ENCODE data around the gene RAMP3.

The RAMP3 gene

DNA sequence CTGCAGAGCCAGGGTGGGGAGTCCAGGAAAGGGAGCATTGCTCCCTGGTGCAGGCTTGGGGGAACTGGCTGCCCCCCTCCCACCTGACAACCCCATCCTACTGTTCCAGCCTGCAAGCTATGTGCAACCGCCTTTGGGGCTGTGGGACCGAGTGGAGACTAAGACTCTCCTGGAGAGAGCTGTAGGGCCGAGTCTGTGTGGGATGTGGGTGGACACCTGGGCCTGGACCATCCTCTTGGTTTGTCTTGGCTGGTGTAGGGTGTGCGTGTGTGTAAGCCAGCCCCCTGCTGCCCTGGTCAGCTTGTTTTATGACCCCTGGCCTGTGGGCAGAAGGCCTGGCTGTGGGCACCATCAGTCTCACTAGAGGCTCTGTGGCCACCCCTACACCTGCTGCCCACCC, 1.6 kb upstream of the RAMP3 start:
- Histone ChIP-seq H3K4me2 (ENCODE audit: low read length) (no peak overlapping the region), H3K18ac (ENCODE audit: low read length) (no peak overlapping the region), H3K4me3 (ENCODE audit: low read length) (no peak overlapping the region), H3K23ac (ENCODE audit: low read length) (no peak overlapping the region), H3K27ac (ENCODE audit: low read depth, low read length) (no peak overlapping the region), H2BK120ac (ENCODE audit: low read depth, low read length) (no peak overlapping the region), H2AK5ac (ENCODE audit: low read length) (no peak overlapping the region), H4K8ac (ENCODE audit: low read depth, low read length) (no peak overlapping the region), H2BK15ac (replicated peaks; ENCODE audit: low read depth) (no peak overlapping the region), H2BK5ac (ENCODE audit: low read length) (no peak overlapping the region), H3K79me2 (ENCODE audit: control insufficient read depth, insufficient read depth, low read length) (no peaks in the 10 kb centered on the region), H3K27me3 (ENCODE audit: insufficient read depth, low read length, poor library complexity) (peaks cover 7% of the 10 kb centered on the region), H3K79me1 (ENCODE audit: low read length) (no peaks in the 10 kb centered on the region), H3K36me3 (ENCODE audit: control insufficient read depth, insufficient read depth, low read length) (no peaks in the 10 kb centered on the region), H3K4ac (ENCODE audit: low read depth, low read length) (no peak overlapping the region), H3K56ac (ENCODE audit: low read length) (no peak overlapping the region), H3K9ac (ENCODE audit: low read length) (no peak overlapping the region), H3K4me1 (ENCODE audit: control insufficient read depth, low read depth, low read length) (no peaks in the 10 kb centered on the region), H4K5ac (ENCODE audit: low read length) (no peak overlapping the region)
- no peak for DNase-seq
- whole genome bisulfite sequencing (ENCODE audit: extremely low coverage, insufficient coverage, low lambda C conversion rate) = no CpG with 5 or more reads among the region's 4 CpGs

DNA sequence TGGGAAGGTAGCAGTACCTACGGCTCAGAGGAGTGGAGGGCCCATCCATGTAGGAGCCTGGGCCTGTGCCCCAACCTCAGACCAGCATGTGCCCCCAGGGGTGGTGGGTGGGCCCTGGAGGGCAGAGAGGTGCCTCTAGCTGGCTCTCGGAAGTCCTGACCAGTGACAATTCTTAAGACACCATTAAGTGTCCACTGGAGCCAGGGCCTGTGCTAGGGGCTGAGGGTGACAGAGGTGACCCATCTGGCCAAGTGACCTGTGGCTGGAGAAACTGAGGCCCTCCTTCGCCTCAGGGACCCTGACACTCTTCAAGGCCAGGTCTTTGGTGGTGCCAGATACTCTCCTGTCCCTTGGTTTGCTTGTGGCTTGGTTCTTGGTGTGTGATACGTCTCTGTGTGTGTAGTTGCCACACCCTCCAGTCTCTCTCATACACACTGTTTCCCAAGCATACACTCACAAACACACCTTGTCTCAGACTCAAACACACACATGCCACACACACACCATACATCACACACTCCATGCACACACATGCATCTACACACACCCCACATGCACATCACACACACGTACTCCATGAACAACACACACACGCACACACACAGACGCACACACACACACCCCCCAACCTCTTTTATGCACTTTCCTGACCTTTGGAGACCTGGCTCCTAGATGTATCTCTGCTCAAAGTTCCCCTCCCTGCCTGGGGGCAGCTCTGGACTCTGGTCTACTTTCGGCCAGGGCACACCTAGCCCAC, 897 bp upstream of the RAMP3 start:
- Histone ChIP-seq H3K79me2 (ENCODE audit: control insufficient read depth, insufficient read depth, low read length) (no peaks in the 10 kb centered on the region), H3K4ac (ENCODE audit: low read depth, low read length) (no peak overlapping the region), H4K5ac (ENCODE audit: low read length) (no peak overlapping the region), H3K23ac (ENCODE audit: low read length) (peak overlapping the region; percentile 6), H3K27ac (ENCODE audit: low read depth, low read length) (no peak overlapping the region), H3K36me3 (ENCODE audit: control insufficient read depth, insufficient read depth, low read length) (no peaks in the 10 kb centered on the region), H2AK5ac (ENCODE audit: low read length) (no peak overlapping the region), H2BK5ac (ENCODE audit: low read length) (no peak overlapping the region), H3K27me3 (ENCODE audit: insufficient read depth, low read length, poor library complexity) (peaks cover 7% of the 10 kb centered on the region), H2BK120ac (ENCODE audit: low read depth, low read length) (no peak overlapping the region), H3K4me1 (ENCODE audit: control insufficient read depth, low read depth, low read length) (no peaks in the 10 kb centered on the region), H3K4me2 (ENCODE audit: low read length) (no peak overlapping the region), H3K4me3 (ENCODE audit: low read length) (no peak overlapping the region), H3K79me1 (ENCODE audit: low read length) (no peaks in the 10 kb centered on the region), H3K56ac (ENCODE audit: low read length) (peak overlapping the region; percentile 60), H3K18ac (ENCODE audit: low read length) (no peak overlapping the region), H2BK15ac (replicated peaks; ENCODE audit: low read depth) (no peak overlapping the region), H3K9ac (ENCODE audit: low read length) (no peak overlapping the region), H4K8ac (ENCODE audit: low read depth, low read length) (no peak overlapping the region)
- DNase-seq = no peak
- no CpG with 5 or more reads among the region's 8 CpGs for WGBS (ENCODE audit: extremely low coverage, insufficient coverage, low lambda C conversion rate)

- H3K4me3 ChIP-seq (ENCODE audit: low read length) = peak overlapping the region; percentile 30
- no peak for DNase-seq
- peak overlapping the region; percentile 60 for H3K56ac ChIP-seq (ENCODE audit: low read length)
- no peak overlapping the region for H3K4ac ChIP-seq (ENCODE audit: low read depth, low read length)
- no peaks in the 10 kb centered on the region for H3K79me2 ChIP-seq (ENCODE audit: control insufficient read depth, insufficient read depth, low read length)
- no peak overlapping the region for H3K23ac ChIP-seq (ENCODE audit: low read length)
- H3K79me1 ChIP-seq (ENCODE audit: low read length) = no peaks in the 10 kb centered on the region
- H2BK5ac ChIP-seq (ENCODE audit: low read length) = no peak overlapping the region
- H3K27ac ChIP-seq (ENCODE audit: low read depth, low read length) = no peak overlapping the region
- no CpG with 5 or more reads among the region's 14 CpGs for WGBS (ENCODE audit: extremely low coverage, insufficient coverage, low lambda C conversion rate)
- H2BK15ac ChIP-seq (replicated peaks; ENCODE audit: low read depth) = no peak overlapping the region
- peak overlapping the region; percentile 42 for H3K4me2 ChIP-seq (ENCODE audit: low read length)
- H3K36me3 ChIP-seq (ENCODE audit: control insufficient read depth, insufficient read depth, low read length) = no peaks in the 10 kb centered on the region
- H4K8ac ChIP-seq (ENCODE audit: low read depth, low read length) = no peak overlapping the region
- H2BK120ac ChIP-seq (ENCODE audit: low read depth, low read length) = no peak overlapping the region
- no peak overlapping the region for H3K18ac ChIP-seq (ENCODE audit: low read length)
- H3K27me3 ChIP-seq (ENCODE audit: insufficient read depth, low read length, poor library complexity) = peaks cover 7% of the 10 kb centered on the region
- peak overlapping the region; percentile 34 for H3K9ac ChIP-seq (ENCODE audit: low read length)
- no peaks in the 10 kb centered on the region for H3K4me1 ChIP-seq (ENCODE audit: control insufficient read depth, low read depth, low read length)
- H2AK5ac ChIP-seq (ENCODE audit: low read length) = no peak overlapping the region
- no peak overlapping the region for H4K5ac ChIP-seq (ENCODE audit: low read length)
Measured at GRCh38 chr7:45157286-45157652, 322 bp upstream of the RAMP3 start.

DNA sequence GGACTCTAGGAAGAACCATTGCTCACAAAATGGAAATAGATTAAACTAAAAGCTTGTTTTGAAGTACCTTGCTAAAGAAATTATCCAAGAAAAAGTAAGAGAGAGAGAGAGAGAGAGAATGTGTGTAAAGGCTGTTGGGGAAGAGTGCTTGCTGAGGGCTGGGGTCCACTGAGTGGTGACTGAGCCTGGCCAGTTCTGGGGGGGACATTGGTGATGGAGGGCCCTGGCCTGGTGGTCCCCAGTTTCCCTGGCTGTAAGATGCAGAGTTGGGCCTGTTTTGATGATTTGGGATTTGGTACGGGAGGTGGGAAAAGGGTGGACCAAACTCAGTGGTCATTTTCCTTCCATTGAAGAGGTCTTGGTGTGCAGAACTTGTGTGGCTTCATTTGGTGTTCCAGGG, 880 bp downstream of the RAMP3 start:
- no peak overlapping the region for H2BK120ac ChIP-seq (ENCODE audit: low read depth, low read length)
- H2AK5ac ChIP-seq (ENCODE audit: low read length) = no peak overlapping the region
- H3K27ac ChIP-seq (ENCODE audit: low read depth, low read length) = no peak overlapping the region
- H3K4me2 ChIP-seq (ENCODE audit: low read length) = no peak overlapping the region
- H3K4me1 ChIP-seq (ENCODE audit: control insufficient read depth, low read depth, low read length) = no peaks in the 10 kb centered on the region
- H3K23ac ChIP-seq (ENCODE audit: low read length) = no peak overlapping the region
- no peaks in the 10 kb centered on the region for H3K36me3 ChIP-seq (ENCODE audit: control insufficient read depth, insufficient read depth, low read length)
- no peak overlapping the region for H2BK5ac ChIP-seq (ENCODE audit: low read length)
- H3K9ac ChIP-seq (ENCODE audit: low read length) = no peak overlapping the region
- H4K5ac ChIP-seq (ENCODE audit: low read length) = no peak overlapping the region
- H2BK15ac ChIP-seq (replicated peaks; ENCODE audit: low read depth) = no peak overlapping the region
- H3K27me3 ChIP-seq (ENCODE audit: insufficient read depth, low read length, poor library complexity) = peaks cover 7% of the 10 kb centered on the region
- H4K8ac ChIP-seq (ENCODE audit: low read depth, low read length) = no peak overlapping the region
- H3K18ac ChIP-seq (ENCODE audit: low read length) = no peak overlapping the region
- H3K4ac ChIP-seq (ENCODE audit: low read depth, low read length) = no peak overlapping the region
- no peak for DNase-seq
- H3K79me2 ChIP-seq (ENCODE audit: control insufficient read depth, insufficient read depth, low read length) = no peaks in the 10 kb centered on the region
- H3K79me1 ChIP-seq (ENCODE audit: low read length) = no peaks in the 10 kb centered on the region
- H3K4me3 ChIP-seq (ENCODE audit: low read length) = no peak overlapping the region
- H3K56ac ChIP-seq (ENCODE audit: low read length) = no peak overlapping the region
- no CpG with 5 or more reads among the region's 1 CpG for WGBS (ENCODE audit: extremely low coverage, insufficient coverage, low lambda C conversion rate)

- H4K8ac ChIP-seq (ENCODE audit: low read depth, low read length) = no peak overlapping the region
- H3K79me1 ChIP-seq (ENCODE audit: low read length) = no peaks in the 10 kb centered on the region
- H3K4me2 ChIP-seq (ENCODE audit: low read length) = no peak overlapping the region
- WGBS (ENCODE audit: extremely low coverage, insufficient coverage, low lambda C conversion rate) = no CpG with 5 or more reads among the region's 4 CpGs
- no peak overlapping the region for H2BK5ac ChIP-seq (ENCODE audit: low read length)
- H4K5ac ChIP-seq (ENCODE audit: low read length) = no peak overlapping the region
- H3K9ac ChIP-seq (ENCODE audit: low read length) = no peak overlapping the region
- H3K79me2 ChIP-seq (ENCODE audit: control insufficient read depth, insufficient read depth, low read length) = no peaks in the 10 kb centered on the region
- no peak overlapping the region for H3K27ac ChIP-seq (ENCODE audit: low read depth, low read length)
- H3K4ac ChIP-seq (ENCODE audit: low read depth, low read length) = no peak overlapping the region
- H3K4me3 ChIP-seq (ENCODE audit: low read length) = no peak overlapping the region
- H2AK5ac ChIP-seq (ENCODE audit: low read length) = no peak overlapping the region
- H3K36me3 ChIP-seq (ENCODE audit: control insufficient read depth, insufficient read depth, low read length) = no peaks in the 10 kb centered on the region
- H2BK120ac ChIP-seq (ENCODE audit: low read depth, low read length) = no peak overlapping the region
- H3K4me1 ChIP-seq (ENCODE audit: control insufficient read depth, low read depth, low read length) = no peaks in the 10 kb centered on the region
- H3K18ac ChIP-seq (ENCODE audit: low read length) = no peak overlapping the region
- no peak overlapping the region for H3K23ac ChIP-seq (ENCODE audit: low read length)
- DNase-seq = no peak
- peaks cover 7% of the 10 kb centered on the region for H3K27me3 ChIP-seq (ENCODE audit: insufficient read depth, low read length, poor library complexity)
- H3K56ac ChIP-seq (ENCODE audit: low read length) = no peak overlapping the region
- H2BK15ac ChIP-seq (replicated peaks; ENCODE audit: low read depth) = no peak overlapping the region
Measured at GRCh38 chr7:45159296-45159695, 1.7 kb downstream of the RAMP3 start.

DNA sequence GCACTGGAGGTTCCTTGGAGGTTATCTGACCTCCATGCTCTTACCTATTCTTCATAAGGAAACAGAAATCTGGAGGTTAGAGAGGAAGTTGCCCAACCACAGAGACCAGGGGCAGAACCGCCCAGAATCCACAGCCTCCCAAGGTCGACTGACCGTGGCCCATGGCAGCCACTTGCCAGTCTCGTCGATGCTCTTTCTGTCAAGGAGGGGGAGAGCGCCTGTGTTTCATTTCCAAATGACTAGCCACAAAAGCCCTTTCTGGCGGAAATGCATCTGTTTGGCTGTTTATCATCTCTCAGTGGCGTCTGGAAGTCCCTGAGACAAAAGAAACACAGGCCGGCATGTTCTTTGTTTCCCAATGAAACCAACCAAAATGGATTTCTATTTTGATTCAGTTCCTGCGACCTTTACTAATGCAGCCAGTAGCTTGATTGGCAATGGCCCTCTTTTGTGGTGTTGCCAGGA, 2.9 kb downstream of the RAMP3 start:
- no peak for DNase-seq
- Histone ChIP-seq H3K27me3 (ENCODE audit: insufficient read depth, low read length, poor library complexity) (peaks cover 7% of the 10 kb centered on the region), H3K36me3 (ENCODE audit: control insufficient read depth, insufficient read depth, low read length) (no peaks in the 10 kb centered on the region), H3K23ac (ENCODE audit: low read length) (no peak overlapping the region), H2BK5ac (ENCODE audit: low read length) (no peak overlapping the region), H3K27ac (ENCODE audit: low read depth, low read length) (no peak overlapping the region), H3K18ac (ENCODE audit: low read length) (no peak overlapping the region), H3K79me1 (ENCODE audit: low read length) (no peaks in the 10 kb centered on the region), H2BK15ac (replicated peaks; ENCODE audit: low read depth) (no peak overlapping the region), H3K4me2 (ENCODE audit: low read length) (no peak overlapping the region), H3K4ac (ENCODE audit: low read depth, low read length) (no peak overlapping the region), H2AK5ac (ENCODE audit: low read length) (no peak overlapping the region), H3K9ac (ENCODE audit: low read length) (no peak overlapping the region), H4K5ac (ENCODE audit: low read length) (no peak overlapping the region), H2BK120ac (ENCODE audit: low read depth, low read length) (no peak overlapping the region), H3K56ac (ENCODE audit: low read length) (no peak overlapping the region), H3K79me2 (ENCODE audit: control insufficient read depth, insufficient read depth, low read length) (no peaks in the 10 kb centered on the region), H3K4me1 (ENCODE audit: control insufficient read depth, low read depth, low read length) (no peaks in the 10 kb centered on the region), H4K8ac (ENCODE audit: low read depth, low read length) (no peak overlapping the region), H3K4me3 (ENCODE audit: low read length) (no peak overlapping the region)
- WGBS (ENCODE audit: extremely low coverage, insufficient coverage, low lambda C conversion rate) = no CpG with 5 or more reads among the region's 10 CpGs

Measured in mesendoderm (in vitro differentiated cells).